HG03354 (cell line): ENCODE results near the gene HMGN2.

Source experiments
- ATAC-seq: cut with Tn5 transposase; IDR thresholded peaks from one replicate; pipeline ENCODE4 v1.9.1; 2021; ENCODE audit warnings: mild to moderate bottlenecking; ENCODE audit not compliant: unreplicated experiment, poor library complexity, severe bottlenecking

Gene HMGN2

DNA sequence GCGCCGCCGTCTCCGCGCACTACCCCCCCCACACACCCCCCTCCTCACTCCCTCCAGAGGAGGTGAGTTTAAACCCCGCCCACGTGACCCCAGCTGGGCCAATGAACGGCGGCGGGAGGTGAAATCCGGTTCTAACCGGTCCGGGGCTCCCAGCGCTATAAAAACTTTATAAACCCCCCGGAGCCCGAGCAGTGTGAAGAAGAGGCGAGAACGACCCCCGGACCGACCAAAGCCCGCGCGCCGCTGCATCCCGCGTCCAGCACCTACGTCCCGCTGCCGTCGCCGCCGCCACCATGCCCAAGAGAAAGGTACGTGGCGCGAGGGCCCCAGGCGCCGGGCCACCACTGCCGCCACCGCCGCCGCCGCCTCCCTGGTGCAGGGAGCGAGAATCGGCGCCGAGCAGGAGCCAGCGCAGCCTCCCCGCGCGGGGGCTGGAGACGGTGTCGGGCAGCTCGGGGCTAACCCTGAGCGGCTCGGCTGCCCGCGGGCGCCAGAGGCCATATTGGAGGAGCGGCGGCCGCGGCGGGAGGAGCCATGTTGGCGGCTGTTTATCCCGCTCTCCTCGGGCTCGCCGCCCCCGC, at the start of gene HMGN2:
TSS of gene HMGN2 (plus strand) at position 121 of the 581 bp plus-strand sequence. CDS start at position 294, 173 bp downstream.
- peak; percentile 64 for ATAC-seq

DNA sequence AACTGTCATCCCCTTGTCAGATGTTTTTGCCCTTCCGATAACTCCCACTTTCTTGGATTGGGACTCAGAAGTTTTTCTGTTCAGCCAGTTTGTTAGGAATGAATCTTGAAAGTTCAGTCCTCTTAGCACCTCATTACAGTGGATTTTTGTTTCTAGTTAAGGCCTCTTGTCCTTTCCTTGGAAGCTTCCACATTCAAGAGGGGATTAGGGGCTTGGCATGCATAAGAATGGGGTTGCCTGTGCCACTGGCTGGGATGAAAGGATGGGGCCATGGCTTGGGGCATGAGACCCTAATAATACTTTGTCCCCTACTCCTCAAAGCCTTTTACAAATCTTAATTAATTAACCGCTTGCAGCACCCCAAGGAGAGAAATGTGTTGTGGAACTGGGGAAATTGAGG, 42.5 kb upstream of the HMGN2 start:
- no peak for ATAC-seq

- peak; percentile 94 for ATAC-seq
Measured at GRCh38 chr1:26431979-26432695, 40.1 kb upstream of the HMGN2 start, which contains the start of gene DHDDS. Gene DHDDS (plus strand): TSS chr1:26432321. CDS start chr1:26432946, 625 bp downstream.

GRCh38 chr1:26432793-26433192, 39.4 kb upstream of the HMGN2 start:
- ATAC-seq = no peak

- ATAC-seq = no peak
Measured at GRCh38 chr1:26434161-26434752, 38.0 kb upstream of the HMGN2 start.

- ATAC-seq = no peak
Measured at GRCh38 chr1:26438041-26438440, 34.2 kb upstream of the HMGN2 start.

DNA sequence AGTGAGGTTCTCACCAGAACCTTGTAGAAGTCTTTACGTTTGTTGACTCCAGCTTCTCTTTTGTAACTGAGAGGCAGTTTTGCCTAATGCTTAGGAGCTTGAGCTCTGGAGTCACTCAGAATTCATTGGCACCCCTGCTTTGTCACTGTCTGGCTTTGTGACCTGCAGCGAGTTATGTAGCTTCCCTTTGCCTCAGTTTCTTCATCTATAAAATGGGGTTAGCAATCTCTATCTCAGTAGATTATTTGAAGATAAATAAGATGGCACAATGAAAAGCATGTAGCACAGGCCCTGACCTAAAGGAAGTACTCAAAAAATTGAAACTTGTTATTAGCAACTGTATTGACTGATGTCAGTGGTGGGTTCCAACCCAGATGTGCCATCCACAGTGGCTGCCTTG, 32.0 kb upstream of the HMGN2 start:
- ATAC-seq = no peak

DNA sequence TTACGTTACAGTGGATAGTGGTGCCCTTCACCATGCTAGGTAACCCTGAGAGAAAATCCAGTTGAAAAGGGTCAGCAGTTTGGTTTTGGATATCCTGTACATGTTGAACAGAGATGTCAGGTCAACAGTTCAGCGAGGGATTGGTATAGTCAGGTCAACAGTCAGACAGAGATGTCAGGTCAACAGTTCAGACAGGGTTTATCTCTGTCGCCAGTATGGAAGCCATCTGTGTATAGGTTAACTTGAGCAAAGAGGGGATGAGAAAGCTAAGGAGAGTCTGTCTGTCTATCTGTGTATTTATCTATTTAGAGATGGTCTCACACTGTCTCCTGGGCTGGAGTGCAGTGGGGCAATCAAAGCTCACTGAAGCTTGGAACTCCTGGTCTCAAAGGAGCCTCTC, 22.4 kb upstream of the HMGN2 start:
- ATAC-seq = no peak

DNA sequence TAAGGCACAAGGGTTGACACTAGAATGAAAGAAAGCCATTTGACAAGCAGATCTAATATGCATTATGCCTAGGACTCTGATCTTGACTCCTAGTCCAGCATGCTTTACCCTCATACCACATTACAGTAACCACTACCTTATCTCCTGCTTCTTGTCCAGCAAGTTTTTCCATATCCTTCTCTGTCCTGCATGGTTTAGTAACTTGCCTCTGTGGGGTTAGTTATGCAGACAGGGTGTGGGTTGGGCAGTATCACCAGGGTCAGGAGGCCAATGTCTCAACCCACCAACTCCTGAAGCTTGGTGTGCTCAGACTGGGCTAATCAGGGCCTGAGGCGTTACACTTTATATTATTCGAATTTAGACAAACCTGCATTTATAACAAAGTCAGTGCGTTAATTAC, 21.3 kb upstream of the HMGN2 start:
- no peak for ATAC-seq

DNA sequence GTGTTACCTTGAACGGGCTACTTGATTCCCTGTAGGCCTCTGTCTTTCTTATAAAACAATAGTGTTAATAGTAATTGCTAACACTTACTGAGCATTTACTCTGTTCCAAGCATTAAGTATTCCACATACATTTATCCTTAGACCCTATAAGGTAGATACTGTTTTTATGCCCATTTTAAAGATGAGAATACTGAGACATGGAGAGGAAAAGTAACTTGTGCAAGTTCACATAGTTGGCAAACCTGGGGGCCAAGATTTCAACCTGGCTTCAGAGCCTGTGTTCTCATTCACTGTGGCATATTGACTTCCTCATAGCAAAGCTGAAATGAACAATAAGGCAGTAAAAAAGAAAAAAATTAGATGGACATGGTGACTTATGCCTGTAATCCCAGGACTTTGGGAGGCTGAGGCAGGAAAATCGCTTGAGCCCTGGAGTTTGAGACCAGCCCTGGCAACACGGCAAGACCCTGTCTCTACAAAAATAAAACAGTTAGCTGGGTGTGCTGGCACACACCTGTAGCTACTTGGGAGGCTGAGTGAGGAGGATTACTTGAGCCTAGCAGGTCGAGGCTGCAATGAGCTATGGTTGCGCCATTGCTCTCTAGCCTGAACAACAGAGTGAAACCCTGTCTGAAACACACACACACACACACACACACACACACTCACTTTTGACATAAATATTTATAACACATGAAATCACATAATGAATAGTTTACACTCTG, 19.6 kb upstream of the HMGN2 start:
- ATAC-seq = no peak

DNA sequence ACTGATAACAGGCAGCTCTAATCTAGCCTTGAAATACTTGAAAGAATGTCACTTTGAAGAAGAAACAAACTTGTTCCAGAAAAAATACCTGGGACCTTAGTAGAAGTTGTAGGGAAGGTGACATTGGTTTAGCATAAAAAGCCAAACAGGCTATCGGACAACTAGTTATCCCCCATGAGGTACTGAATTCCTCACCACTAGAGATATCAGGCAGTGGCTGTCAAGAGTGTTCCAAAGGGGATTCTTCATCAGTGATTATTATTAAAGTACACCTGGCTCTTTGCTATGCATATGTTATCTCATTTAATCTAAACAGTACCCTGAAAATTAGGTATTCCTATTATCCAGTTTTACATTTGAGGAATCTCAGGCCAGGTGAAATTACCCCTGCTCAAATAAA, 13.1 kb upstream of the HMGN2 start:
- ATAC-seq = no peak

DNA sequence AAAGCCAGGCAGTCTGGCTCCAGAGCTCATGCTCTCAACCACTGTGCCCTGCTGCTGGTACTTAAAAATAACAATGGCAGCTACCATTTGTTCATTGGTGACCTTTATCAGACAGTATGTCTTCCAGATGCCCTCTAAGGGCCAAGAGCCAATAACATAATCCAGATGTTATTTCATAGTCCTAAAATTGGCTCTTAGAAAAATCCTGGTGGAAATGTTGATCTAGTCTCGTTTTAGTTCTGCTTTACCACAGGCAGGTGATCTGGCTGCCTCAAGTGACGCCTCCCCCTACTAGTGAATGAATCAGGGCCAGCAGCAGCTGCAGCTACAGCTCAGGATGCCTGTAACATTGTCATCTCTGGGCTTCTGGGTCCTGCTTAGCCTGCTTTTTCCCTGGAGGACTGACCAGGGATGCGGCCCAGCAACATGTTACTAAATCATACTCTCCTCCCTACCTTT, 12.6 kb upstream of the HMGN2 start:
- ATAC-seq = no peak

DNA sequence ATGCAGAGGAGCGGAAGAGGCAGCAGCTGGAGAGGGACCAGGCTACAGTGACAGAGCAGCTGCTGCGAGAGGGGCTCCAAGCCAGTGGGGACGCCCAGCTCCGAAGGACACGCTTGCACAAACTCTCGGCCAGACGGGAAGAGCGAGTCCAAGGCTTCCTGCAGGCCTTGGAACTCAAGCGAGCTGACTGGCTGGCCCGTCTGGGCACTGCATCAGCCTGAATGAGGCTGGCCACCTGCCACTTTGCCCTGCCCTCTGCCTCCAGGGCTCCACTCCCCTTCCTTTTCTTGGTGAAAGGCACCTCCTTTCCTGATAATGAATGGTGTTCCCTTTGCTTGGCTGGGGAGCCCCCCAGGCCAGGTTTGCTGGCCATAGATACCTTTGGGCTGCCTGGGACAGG, 3.3 kb upstream of the HMGN2 start:
- no peak for ATAC-seq

GRCh38 chr1:26469558-26469957, 2.7 kb upstream of the HMGN2 start:
- no peak for ATAC-seq

DNA sequence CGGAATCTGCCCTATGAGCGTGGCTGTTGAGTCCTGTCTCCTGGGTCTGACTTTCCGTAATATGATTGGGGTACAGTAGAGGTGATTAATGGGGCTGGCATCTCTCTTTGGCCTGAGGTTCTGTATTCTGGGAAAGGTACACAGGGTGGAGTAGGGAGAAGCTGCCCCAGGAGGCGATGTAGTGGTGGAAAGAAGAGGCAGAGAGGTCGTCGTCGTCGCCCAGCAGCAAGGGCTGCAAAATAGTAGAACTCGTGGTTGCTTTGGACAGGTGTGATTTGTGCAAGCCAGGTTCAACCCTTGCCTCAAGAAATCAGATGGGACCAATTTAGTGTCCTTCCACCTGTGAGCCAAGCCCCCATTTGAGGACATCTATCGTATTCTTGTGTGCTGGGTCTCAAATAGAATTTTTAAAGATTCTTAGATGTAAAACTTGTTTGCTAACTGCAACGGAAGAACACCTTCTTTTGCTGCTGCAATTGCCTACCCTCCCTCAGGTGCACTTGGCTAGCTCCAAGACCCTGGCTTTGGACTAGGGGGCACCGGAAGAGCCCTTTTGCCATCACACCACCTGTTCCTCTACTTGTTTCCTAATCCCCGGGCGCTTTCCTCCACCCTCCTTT, 1.3 kb upstream of the HMGN2 start:
- no peak for ATAC-seq

DNA sequence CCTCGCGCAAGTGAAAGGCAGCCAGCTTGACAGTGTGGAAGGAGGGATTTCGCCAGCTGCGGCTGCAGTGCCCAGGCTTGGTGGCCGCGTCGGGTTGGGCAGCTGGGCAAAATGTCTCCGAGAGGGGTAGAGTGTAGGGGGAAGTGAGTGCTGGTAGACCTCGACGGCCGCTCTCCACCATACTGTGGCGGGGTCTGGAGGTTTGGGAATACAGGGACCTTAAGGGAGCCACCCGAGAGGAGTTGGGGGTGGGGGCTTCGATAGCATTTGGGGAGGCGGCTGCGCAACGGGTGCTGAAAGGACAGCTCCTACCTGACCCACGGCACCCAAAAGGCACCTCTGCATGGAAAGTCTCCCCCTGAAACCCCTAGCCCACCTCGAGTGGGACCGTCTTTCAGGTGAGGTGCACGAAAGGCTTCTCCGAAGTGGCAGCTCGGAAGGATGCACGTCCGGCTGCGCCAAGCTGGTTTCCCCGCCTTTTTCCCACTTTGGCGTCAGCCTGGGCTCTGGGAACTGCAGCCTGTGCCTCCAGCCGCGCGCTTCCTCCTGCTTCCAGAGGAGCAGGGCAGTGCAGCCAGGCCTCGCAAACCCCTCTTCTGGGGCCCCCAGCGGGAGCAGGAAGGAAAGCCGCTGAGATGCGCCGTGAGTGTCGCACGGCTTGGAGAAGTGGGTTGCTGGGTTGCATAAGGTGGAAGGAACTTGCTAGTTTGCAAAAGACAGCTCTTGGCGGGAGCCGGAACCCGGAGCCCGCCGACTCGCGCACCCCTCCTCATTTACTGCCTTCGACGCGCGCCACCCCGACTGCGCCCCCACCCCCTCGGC, 531 bp upstream of the HMGN2 start:
- ATAC-seq = peak; percentile 24

DNA sequence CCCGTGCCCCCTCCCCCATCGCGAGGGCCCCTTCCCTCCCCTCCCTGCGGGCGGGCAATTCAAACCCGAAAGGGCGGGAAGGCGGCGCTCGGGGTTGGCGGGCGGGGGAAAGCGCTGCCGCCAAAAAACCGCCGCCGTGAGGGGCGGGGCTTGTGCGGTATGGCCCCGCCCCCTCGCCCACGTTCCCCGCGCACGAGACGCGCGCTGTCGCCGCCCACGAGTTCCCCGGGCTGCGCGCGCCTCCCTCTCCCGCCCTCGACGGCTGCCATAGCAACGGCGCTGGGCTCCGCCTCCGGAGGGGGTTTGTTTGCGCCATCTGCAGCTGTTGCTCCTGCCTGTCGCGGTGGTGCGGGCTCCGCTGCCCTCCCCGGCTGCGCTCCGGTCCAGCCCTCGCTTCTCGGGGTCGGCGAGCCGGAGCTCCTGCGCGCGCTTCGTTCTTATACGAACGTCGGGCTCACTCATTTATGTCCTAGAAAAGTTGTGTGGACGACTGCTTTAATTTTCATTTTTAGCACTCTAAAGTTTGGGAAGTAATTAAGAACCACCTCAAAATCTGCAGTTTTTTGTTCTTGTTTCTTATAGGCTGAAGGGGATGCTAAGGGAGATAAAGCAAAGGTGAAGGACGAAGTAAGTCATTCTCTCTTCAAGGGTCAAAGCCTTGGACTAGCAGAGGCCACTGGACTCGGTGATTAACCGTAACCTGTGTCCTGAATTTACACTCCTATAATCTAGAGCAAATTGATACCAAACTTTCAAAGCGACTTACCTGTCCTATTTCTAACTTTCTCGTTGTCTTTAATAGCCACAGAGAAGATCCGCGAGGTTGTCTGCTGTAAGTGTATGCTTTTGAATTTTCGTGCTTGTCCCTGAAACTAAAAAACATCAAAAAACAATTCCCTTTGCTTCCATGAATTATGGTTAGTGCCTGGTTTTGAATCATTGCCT, 933 bp downstream of the HMGN2 start:
- peak; percentile 76 for ATAC-seq

DNA sequence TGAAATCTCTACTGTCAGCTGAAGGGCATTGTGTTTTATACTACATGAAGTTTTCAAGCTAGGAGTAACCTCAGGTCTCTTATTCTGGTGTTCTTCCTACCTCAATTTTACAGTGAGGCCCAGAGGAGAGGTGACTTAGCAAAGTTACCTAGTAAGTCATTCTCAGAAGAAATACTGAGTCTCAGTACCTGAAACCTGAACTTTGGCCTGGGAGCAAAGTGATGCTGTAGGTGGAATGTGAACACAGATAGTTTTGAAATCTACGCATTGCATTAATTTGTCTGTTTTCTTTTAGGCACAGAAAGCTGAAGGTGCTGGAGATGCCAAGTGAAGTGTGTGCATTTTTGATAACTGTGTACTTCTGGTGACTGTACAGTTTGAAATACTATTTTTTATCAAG, 2.6 kb downstream of the HMGN2 start:
- no peak for ATAC-seq
